Stimulated activated CD4-positive, alpha-beta T cell treated with anti-CD3 and anti-CD28 coated beads, TNF-alpha, amount 100 ng/mL, for 48 hours (primary cell): ENCODE data around the gene KCTD11.
"Not testable (repeated sequence)": the region's sequence is repeated elsewhere in the genome, so short reads cannot be mapped to it uniquely, and the experiment has no call there.

Experiments used
- DNase-seq, 3 donors: peaks; one replicate each; pipeline ENCODE4 v3.0.0-alpha.2; 2020; ENCODE audit warnings: low read depth in 3 of 3

KCTD11 gene

GRCh38 chr17:7343250-7343649 lies 8.7 kb upstream of the KCTD11 start:
- DNase-seq: no peak

GRCh38 chr17:7346761-7347614 lies 5.0 kb upstream of the KCTD11 start:
- DNase-seq: no peak

- DNase-seq: no peak
Observed at GRCh38 chr17:7347630-7348477, 4.1 kb upstream of the KCTD11 start.

GRCh38 chr17:7348478-7349242 lies 3.3 kb upstream of the KCTD11 start:
- DNase-seq: no peak

- no peak for DNase-seq
Observed at GRCh38 chr17:7352503-7352889, 534 bp downstream of the KCTD11 start.

GRCh38 chr17:7352910-7353635 lies 1.1 kb downstream of the KCTD11 start:
- DNase-seq: no peak

- DNase-seq: peak in 2 of 3 donors; percentile 28 to 40
Observed at GRCh38 chr17:7354262-7354843, 2.4 kb downstream of the KCTD11 start.

GRCh38 chr17:7355053-7355452 lies 3.1 kb downstream of the KCTD11 start, which contains the start of gene TMEM95:
TMEM95 (plus strand) TSS chr17:7355156; CDS start chr17:7355205, 49 bp downstream.
- no peak for DNase-seq

GRCh38 chr17:7355573-7355972 lies 3.6 kb downstream of the KCTD11 start:
- no peak for DNase-seq

GRCh38 chr17:7356072-7356549 lies 4.1 kb downstream of the KCTD11 start:
- peak; percentile 76 to 83 (median 78) for DNase-seq

- DNase-seq: no peak
Observed at GRCh38 chr17:7356756-7357155, 4.8 kb downstream of the KCTD11 start.

GRCh38 chr17:7357381-7357780 lies 5.4 kb downstream of the KCTD11 start:
- no peak for DNase-seq

GRCh38 chr17:7361906-7362305 lies 9.9 kb downstream of the KCTD11 start:
- no peak for DNase-seq

- no peak for DNase-seq
Observed at GRCh38 chr17:7363311-7363710, 11.3 kb downstream of the KCTD11 start.

- not testable (repeated sequence) for DNase-seq
Observed at GRCh38 chr17:7365963-7366362, 14.0 kb downstream of the KCTD11 start.

GRCh38 chr17:7367083-7367482 lies 15.1 kb downstream of the KCTD11 start:
- DNase-seq: no peak

GRCh38 chr17:7367918-7368598 lies 16.1 kb downstream of the KCTD11 start:
- DNase-seq: no peak

- not testable (repeated sequence) for DNase-seq
Observed at GRCh38 chr17:7368599-7368994, 16.6 kb downstream of the KCTD11 start.

GRCh38 chr17:7369825-7370224 lies 17.9 kb downstream of the KCTD11 start:
- no peak for DNase-seq

- no peak for DNase-seq
Observed at GRCh38 chr17:7370853-7371252, 18.9 kb downstream of the KCTD11 start.
